Activated CD4-positive, alpha-beta T cell treated with anti-CD3 and anti-CD28 coated beads, Interleukin-2, amount 50 U/mL, for 48 hours (primary cell): ENCODE measurements around the gene NR3C2.

ENCODE experiments used
- DNase-seq, 2 experiments: peaks; one replicate each; pipeline ENCODE4 v3.0.0-alpha.2; 2020

The NR3C2 gene

GRCh38 chr4:148034813-148035212 lies 407.4 kb downstream of the NR3C2 start:
- DNase-seq, result no peak

GRCh38 chr4:148030193-148030873 lies 411.9 kb downstream of the NR3C2 start:
- DNase-seq, result no peak

- DNase-seq, result no peak
These were observed 412.4 kb downstream of the NR3C2 start for GRCh38 chr4:148029781-148030180.
